C1 segment of cervical spinal cord (tissue), 14 donors: ENCODE results near the gene GALNT11.

Experiments used
- DNase-seq, 14 donors: peaks; one replicate each; lab custom pipeline; 2025; lab: John Stamatoyannopoulos, UW

Gene GALNT11

GRCh38 chr7:152117356-152117755 lies 91.9 kb downstream of the GALNT11 start:
- no peak for DNase-seq

GRCh38 chr7:152120210-152120609 lies 94.7 kb downstream of the GALNT11 start:
- no peak for DNase-seq

GRCh38 chr7:152120776-152121175 lies 95.3 kb downstream of the GALNT11 start:
- DNase-seq = no peak

GRCh38 chr7:152121432-152121831 lies 96.0 kb downstream of the GALNT11 start:
- no peak for DNase-seq

- no peak for DNase-seq
Measured at GRCh38 chr7:152122540-152122939, 97.1 kb downstream of the GALNT11 start.

- no peak for DNase-seq
Measured at GRCh38 chr7:152126741-152127140, 101.3 kb downstream of the GALNT11 start.

GRCh38 chr7:152127229-152127628 lies 101.8 kb downstream of the GALNT11 start:
- DNase-seq = no peak

- no peak for DNase-seq
Measured at GRCh38 chr7:152128252-152128651, 102.8 kb downstream of the GALNT11 start.

GRCh38 chr7:152128741-152129461 lies 103.4 kb downstream of the GALNT11 start:
- no peak for DNase-seq

- DNase-seq = no peak
Measured at GRCh38 chr7:152129682-152130081, 104.2 kb downstream of the GALNT11 start.

- no peak for DNase-seq
Measured at GRCh38 chr7:152130658-152131590, 105.5 kb downstream of the GALNT11 start.

- DNase-seq = no peak
Measured at GRCh38 chr7:152131981-152132494, 106.6 kb downstream of the GALNT11 start.

- DNase-seq = no peak
Measured at GRCh38 chr7:152132812-152133211, 107.3 kb downstream of the GALNT11 start.

- no peak for DNase-seq
Measured at GRCh38 chr7:152133804-152134203, 108.3 kb downstream of the GALNT11 start.

- DNase-seq = peak in 2 of 14 donors; percentile 15 to 17
Measured at GRCh38 chr7:152136686-152137085, 111.2 kb downstream of the GALNT11 start.

- DNase-seq = no peak
Measured at GRCh38 chr7:152137476-152138025, 112.1 kb downstream of the GALNT11 start.

- no peak for DNase-seq
Measured at GRCh38 chr7:152140067-152140466, 114.6 kb downstream of the GALNT11 start.

GRCh38 chr7:152140560-152140959 lies 115.1 kb downstream of the GALNT11 start:
- DNase-seq = no peak

GRCh38 chr7:152142976-152143595 lies 117.6 kb downstream of the GALNT11 start:
- no peak for DNase-seq

GRCh38 chr7:152144557-152145245 lies 119.2 kb downstream of the GALNT11 start:
- no peak for DNase-seq

GRCh38 chr7:152145853-152146466 lies 120.5 kb downstream of the GALNT11 start:
- peak in 2 of 14 donors; percentile 16 to 18 for DNase-seq
